ENCODE measurements around the gene MEDAG. TPM values are rescaled to one million over a fixed set of nuclear protein-coding genes. Genes with fewer than 3 reads are reported as not detected.

MEDAG gene
- total and polyA plus RNA-seq, 2 donors (not counting 1 experiment from before 2014, with no cell fraction given), result 0.12 TPM; not detected in 1

- no peaks in the 10 kb centered on the region for H3K4me1 Mint-ChIP-seq
- no peak overlapping the region for H3K4me3 Mint-ChIP-seq
- H3K27me3 ChIP-seq (replicated peaks in 1 of 4; ENCODE audit: control extremely low read depth in 1 of 4, control insufficient read depth in 3 of 4, insufficient read depth in 4 of 4, low read length in 3 of 4), result peaks cover 0 to 3% (median 0%) of the 10 kb centered on the region in 4 experiments
- no peaks in the 10 kb centered on the region for H3K79me2 ChIP-seq (ENCODE audit: control insufficient read depth, insufficient read depth, low read length)
- H3K36me3 ChIP-seq (replicated peaks in 1 of 2; ENCODE audit: control extremely low read depth in 1 of 2, control insufficient read depth in 1 of 2, extremely low read depth in 1 of 2, insufficient read depth in 2 of 2, low read length in 1 of 2), result no peaks in the 10 kb centered on the region
- H3K27ac Mint-ChIP-seq, result no peak overlapping the region
- intact Hi-C loops (cut with micrococcal nuclease), result no loop called here
- TF ChIP-seq CTCF (IDR thresholded peaks at IDR 0.05) (no peak), EZH2 (IDR thresholded peaks at IDR 0.05; ENCODE audit: borderline replicate concordance, insufficient read depth, low read depth, low read length, poor library complexity, severe bottlenecking) (no peak)
- no peak overlapping the region for H3K9ac ChIP-seq (ENCODE audit: low read length)
- no peaks in the 10 kb centered on the region for H3K4me1 ChIP-seq (ENCODE audit: control insufficient read depth in 2 of 2, insufficient read depth in 2 of 2, low read length in 2 of 2)
- DNase-seq (no peak), ATAC-seq (ENCODE audit: low read depth) (no peak)
- no peak overlapping the region for H3K27ac ChIP-seq (ENCODE audit: low read length in 2 of 2)
- H3K27me3 Mint-ChIP-seq, result peaks cover 27% of the 10 kb centered on the region
- WGBS (ENCODE audit: insufficient coverage), result 100% methylated on average over 1 of the region's 3 CpGs
- H3K4me3 ChIP-seq (ENCODE audit: control extremely low read depth in 1 of 5, extremely low read depth in 1 of 5, insufficient read depth in 1 of 5, low read depth in 2 of 5, low read length in 4 of 5), result no peak overlapping the region
- ChIA-PET POLR2A (no interaction called here), CTCF (no interaction called here)
- H2AFZ ChIP-seq (ENCODE audit: insufficient read depth, low read depth, low read length, poor library complexity, severe bottlenecking), result no peak overlapping the region
- H3K4me2 ChIP-seq (replicated peaks; ENCODE audit: low read depth, low read length, poor library complexity, severe bottlenecking), result no peak overlapping the region
- H3K9me3 ChIP-seq (ENCODE audit: control extremely low read depth in 1 of 3, control insufficient read depth in 2 of 3, insufficient read depth in 1 of 3, low read length in 2 of 3), result peaks cover 3 to 10% (median 7%) of the 10 kb centered on the region in 3 donors
- peaks cover under 1% of the 10 kb centered on the region for H3K9me3 Mint-ChIP-seq (ENCODE audit: insufficient read depth)
- H4K20me1 ChIP-seq (ENCODE audit: control insufficient read depth, insufficient read depth, low read length, poor library complexity, severe bottlenecking), result no peaks in the 10 kb centered on the region
These were observed 16.8 kb upstream of the MEDAG start for GRCh38 chr13:30889196-30889690.

- no peak overlapping the region for H3K27ac Mint-ChIP-seq
These were observed 13.1 kb upstream of the MEDAG start for GRCh38 chr13:30892966-30893365.

More at GRCh38 chr13:30892966-30893365, 13.1 kb upstream of the MEDAG start:
- Histone ChIP-seq H3K79me2 (ENCODE audit: control insufficient read depth, insufficient read depth, low read length) (no peaks in the 10 kb centered on the region), H3K4me2 (replicated peaks; ENCODE audit: low read depth, low read length, poor library complexity, severe bottlenecking) (no peak overlapping the region), H2AFZ (ENCODE audit: insufficient read depth, low read depth, low read length, poor library complexity, severe bottlenecking) (no peak overlapping the region), H3K36me3 (replicated peaks in 1 of 2; ENCODE audit: control extremely low read depth in 1 of 2, control insufficient read depth in 1 of 2, extremely low read depth in 1 of 2, insufficient read depth in 2 of 2, low read length in 1 of 2) (no peaks in the 10 kb centered on the region), H3K27me3 (replicated peaks in 1 of 4; ENCODE audit: control extremely low read depth in 1 of 4, control insufficient read depth in 3 of 4, insufficient read depth in 4 of 4, low read length in 3 of 4) (peaks cover 0 to 3% (median 0%) of the 10 kb centered on the region in 4 experiments), H3K27ac (ENCODE audit: low read length in 2 of 2) (no peak overlapping the region), H3K4me1 (ENCODE audit: control insufficient read depth in 2 of 2, insufficient read depth in 2 of 2, low read length in 2 of 2) (no peaks in the 10 kb centered on the region), H4K20me1 (ENCODE audit: control insufficient read depth, insufficient read depth, low read length, poor library complexity, severe bottlenecking) (no peaks in the 10 kb centered on the region), H3K9ac (ENCODE audit: low read length) (no peak overlapping the region), H3K4me3 (ENCODE audit: control extremely low read depth in 1 of 5, extremely low read depth in 1 of 5, insufficient read depth in 1 of 5, low read depth in 2 of 5, low read length in 4 of 5) (no peak overlapping the region), H3K9me3 (ENCODE audit: control extremely low read depth in 1 of 3, control insufficient read depth in 2 of 3, insufficient read depth in 1 of 3, low read length in 2 of 3) (peaks cover 2 to 3% (median 3%) of the 10 kb centered on the region in 3 donors)
- Mint-ChIP-seq H3K4me1 (no peaks in the 10 kb centered on the region), H3K27me3 (peaks cover 27% of the 10 kb centered on the region), H3K4me3 (no peak overlapping the region), H3K9me3 (ENCODE audit: insufficient read depth) (no peaks in the 10 kb centered on the region)
- WGBS (ENCODE audit: insufficient coverage), result 60% methylated on average over 1 of the region's 6 CpGs
- intact Hi-C loops (cut with micrococcal nuclease), result no loop called here
- TF ChIP-seq CTCF (IDR thresholded peaks at IDR 0.05) (peak; percentile 19), EZH2 (IDR thresholded peaks at IDR 0.05; ENCODE audit: borderline replicate concordance, insufficient read depth, low read depth, low read length, poor library complexity, severe bottlenecking) (no peak)
- ATAC-seq (ENCODE audit: low read depth), result no peak
- DNase-seq, result no peak
- CTCF ChIA-PET, result interaction anchor here (0.5 to 1.0 kb wide), 3 partner anchors 8 to 118 kb away, joined by 3 to 4 read pairs (median 3); no protein-coding TSS in a partner anchor
- POLR2A ChIA-PET, result no interaction called here
